Colonic mucosa (tissue), 4 donors: ENCODE data around the gene TSPAN5. TPM values are rescaled to one million over a fixed set of nuclear protein-coding genes. Genes with fewer than 3 reads are reported as not detected.

Source experiments
- DNase-seq: peaks from one replicate; pipeline ENCODE4 v3.0.0-alpha.2; 2020
- H3K27ac ChIP-seq: fragments of 200-600 bp; one replicate; pipeline ENCODE4 v1.8.0; 2021
- H3K27me3 ChIP-seq: fragments of 200-600 bp; one replicate; pipeline ENCODE4 v1.8.0; 2021
- H3K36me3 ChIP-seq: fragments of 200-600 bp; one replicate; pipeline ENCODE4 v1.8.0; 2021
- H3K4me1 ChIP-seq: fragments of 200-600 bp; one replicate; pipeline ENCODE4 v1.8.0; 2021; ENCODE audit warnings: mild to moderate bottlenecking
- H3K4me3 ChIP-seq: fragments of 200-600 bp; one replicate; pipeline ENCODE4 v1.8.0; 2021
- H3K9ac ChIP-seq, 2 donors: one replicate each; pipeline ENCODE4 v1.7.0; 2013; ENCODE audit warnings: control low read depth in 2 of 2, low read depth in 2 of 2, low read length in 2 of 2
- H3K9me3 ChIP-seq: fragments of 200-600 bp; one replicate; pipeline ENCODE4 v1.8.0; 2021
- CTCF ChIP-seq: fragments of 200-600 bp; IDR thresholded peaks from one replicate; pipeline ENCODE4 v1.8.0; 2022; ENCODE audit warnings: antibody characterized with exemption, mild to moderate bottlenecking
- intact Hi-C: fragments of 100-400 bp; cut with DNase I; formaldehyde crosslinking; loops from one replicate; pipeline ENCODE4 v1.14.1; 2022
- total RNA-seq, 2 donors: library from RNA; stranded (reverse); fragmentation: NEBNext Ultra II Directional in 1 of 2; extraction: Animal tissue kit (Norgen Biotek cat#: 25700) in 1 of 2; gene quantifications; one replicate each; pipeline ENCODE4 v1.2.1, GENCODE V29; 2021
- donor health status: healthy.
- donor health status: DM: no; HTN: no; CAD: no.
- donor health status: DM: no; HTN: no; CAD: no.

The TSPAN5 gene
- total RNA-seq, 2 donors from 2014 or later: 5.3 to 5.6 TPM

- Histone ChIP-seq H3K36me3 (no peaks in the 10 kb centered on the region), H3K4me1 (no peaks in the 10 kb centered on the region), H3K9ac (no peak overlapping the region), H3K9me3 (no peaks in the 10 kb centered on the region), H3K4me3 (no peak overlapping the region), H3K27ac (no peak overlapping the region), H3K27me3 (no peaks in the 10 kb centered on the region)
- no peak for DNase-seq
- intact Hi-C loops: no loop called here
- TF ChIP-seq CTCF: no peak
Observed at GRCh38 chr4:98522062-98522461, 136.3 kb downstream of the TSPAN5 start.

GRCh38 chr4:98521486-98521885 lies 136.9 kb downstream of the TSPAN5 start:
- H3K27ac ChIP-seq: no peak overlapping the region
- no peak overlapping the region for H3K9ac ChIP-seq
- DNase-seq: no peak
- no peaks in the 10 kb centered on the region for H3K36me3 ChIP-seq
- H3K4me1 ChIP-seq: no peaks in the 10 kb centered on the region
- no peak for TF ChIP-seq CTCF
- no peaks in the 10 kb centered on the region for H3K27me3 ChIP-seq
- no peaks in the 10 kb centered on the region for H3K9me3 ChIP-seq
- no peak overlapping the region for H3K4me3 ChIP-seq
- intact Hi-C loops: no loop called here

- Histone ChIP-seq H3K27ac (no peak overlapping the region), H3K9me3 (no peaks in the 10 kb centered on the region), H3K4me3 (no peak overlapping the region), H3K36me3 (no peaks in the 10 kb centered on the region), H3K4me1 (no peaks in the 10 kb centered on the region), H3K27me3 (no peaks in the 10 kb centered on the region), H3K9ac (no peak overlapping the region)
- TF ChIP-seq CTCF: no peak
- DNase-seq: no peak
- intact Hi-C loops: no loop called here
Observed at GRCh38 chr4:98519268-98519977, 139.0 kb downstream of the TSPAN5 start.

GRCh38 chr4:98518559-98519267 lies 139.7 kb downstream of the TSPAN5 start:
- Histone ChIP-seq H3K9ac (no peak overlapping the region), H3K4me1 (no peaks in the 10 kb centered on the region), H3K27ac (no peak overlapping the region), H3K4me3 (no peak overlapping the region), H3K27me3 (no peaks in the 10 kb centered on the region), H3K36me3 (no peaks in the 10 kb centered on the region), H3K9me3 (no peaks in the 10 kb centered on the region)
- no peak for DNase-seq
- no peak for TF ChIP-seq CTCF
- intact Hi-C loops: no loop called here

GRCh38 chr4:98517218-98518021 lies 141.0 kb downstream of the TSPAN5 start:
- no peak overlapping the region for H3K27ac ChIP-seq
- no peaks in the 10 kb centered on the region for H3K9me3 ChIP-seq
- no peaks in the 10 kb centered on the region for H3K4me1 ChIP-seq
- intact Hi-C loops: no loop called here
- H3K27me3 ChIP-seq: no peaks in the 10 kb centered on the region
- no peak for TF ChIP-seq CTCF
- no peaks in the 10 kb centered on the region for H3K36me3 ChIP-seq
- H3K9ac ChIP-seq: no peak overlapping the region
- H3K4me3 ChIP-seq: no peak overlapping the region
- no peak for DNase-seq
